EL (cell line): ENCODE measurements around the gene RFPL1.
A peak's percentile ranks its signal among the peaks of the same experiment; 100 is the strongest.
"Not testable (repeated sequence)": the region's sequence is repeated elsewhere in the genome, so short reads cannot be mapped to it uniquely, and the experiment has no call there.

Experiments
- DNase-seq: peaks from one replicate; pipeline ENCODE4 v3.0.0-alpha.2; 2016

Gene RFPL1

GRCh38 chr22:29479417-29480261, 41.3 kb downstream of the RFPL1 start, which contains the start of gene NEFH:
NEFH (plus strand) TSS chr22:29480218; CDS start chr22:29480263, 45 bp downstream.
- no peak for DNase-seq

- DNase-seq: no peak
These were observed 41.8 kb downstream of the RFPL1 start for GRCh38 chr22:29480262-29480511.

- no peak for DNase-seq
These were observed 42.3 kb downstream of the RFPL1 start for GRCh38 chr22:29480512-29481264.

GRCh38 chr22:29481265-29482000, 43.0 kb downstream of the RFPL1 start:
- peak; percentile 15 for DNase-seq

- DNase-seq: no peak
These were observed 43.9 kb downstream of the RFPL1 start for GRCh38 chr22:29482253-29482652.

- no peak for DNase-seq
These were observed 44.3 kb downstream of the RFPL1 start for GRCh38 chr22:29482726-29483125.

- no peak for DNase-seq
These were observed 44.9 kb downstream of the RFPL1 start for GRCh38 chr22:29483254-29483653.

- DNase-seq: no peak
These were observed 46.3 kb downstream of the RFPL1 start for GRCh38 chr22:29484642-29485041.

- DNase-seq: no peak
These were observed 47.1 kb downstream of the RFPL1 start for GRCh38 chr22:29485448-29485847.

- no peak for DNase-seq
These were observed 49.1 kb downstream of the RFPL1 start for GRCh38 chr22:29487426-29487986.

- not testable (repeated sequence) for DNase-seq
These were observed 50.9 kb downstream of the RFPL1 start for GRCh38 chr22:29489127-29489780.

- no peak for DNase-seq
These were observed 52.6 kb downstream of the RFPL1 start for GRCh38 chr22:29491012-29491411.
